Activated CD4-positive, CD25-positive, alpha-beta regulatory T cell treated with anti-CD3 and anti-CD28 coated beads, Interleukin-2, amount 50 U/mL, for 16 hours (primary cell): ENCODE measurements around the gene BCL2.

Source experiments
- DNase-seq: peaks from one replicate; pipeline ENCODE4 v3.0.0-alpha.2; 2020; ENCODE audit warnings: low read depth, low spot score

Gene BCL2

GRCh38 chr18:63326011-63326410, 6.4 kb upstream of the BCL2 start:
- no peak for DNase-seq

GRCh38 chr18:63325086-63325686, 5.6 kb upstream of the BCL2 start:
- no peak for DNase-seq

GRCh38 chr18:63322908-63323634, 3.5 kb upstream of the BCL2 start:
- peak; percentile 41 for DNase-seq

- DNase-seq = no peak
These were observed 2.6 kb upstream of the BCL2 start for GRCh38 chr18:63322206-63322605.

GRCh38 chr18:63321291-63321690, 1.7 kb upstream of the BCL2 start:
- no peak for DNase-seq

GRCh38 chr18:63320975-63321265, 1.4 kb upstream of the BCL2 start:
- no peak for DNase-seq

GRCh38 chr18:63320123-63320974, 780 bp upstream of the BCL2 start:
- peak; percentile 73 for DNase-seq

- no peak for DNase-seq
These were observed 633 bp downstream of the BCL2 start for GRCh38 chr18:63318889-63319382.

- peak; percentile 63 for DNase-seq
These were observed 1.3 kb downstream of the BCL2 start for GRCh38 chr18:63317982-63318888.

GRCh38 chr18:63317556-63317946, 2.0 kb downstream of the BCL2 start:
- DNase-seq = no peak

- no peak for DNase-seq
These were observed 2.7 kb downstream of the BCL2 start for GRCh38 chr18:63316612-63317555.

- no peak for DNase-seq
These were observed 3.7 kb downstream of the BCL2 start for GRCh38 chr18:63315876-63316275.

GRCh38 chr18:63315131-63315662, 4.4 kb downstream of the BCL2 start:
- no peak for DNase-seq

GRCh38 chr18:63314062-63314790, 5.3 kb downstream of the BCL2 start:
- DNase-seq = no peak

GRCh38 chr18:63313396-63313917, 6.1 kb downstream of the BCL2 start:
- no peak for DNase-seq

GRCh38 chr18:63312737-63313395, 6.7 kb downstream of the BCL2 start:
- no peak for DNase-seq

GRCh38 chr18:63312019-63312409, 7.6 kb downstream of the BCL2 start:
- DNase-seq = no peak

- DNase-seq = no peak
These were observed 8.2 kb downstream of the BCL2 start for GRCh38 chr18:63311118-63312018.
